ENCODE data around the gene PLIN3. TPM values are rescaled to one million over a fixed set of nuclear protein-coding genes. Genes with fewer than 3 reads are reported as not detected.

Gene PLIN3
- total and polyA plus RNA-seq, 2 of the 8 experiments (the other 6 are each of a cell fraction or from before 2014, with no cell fraction given): 60.7 to 61.5 TPM

GRCh38 chr19:4830332-4830731 lies 37.1 kb downstream of the PLIN3 start:
- Histone ChIP-seq H4K8ac (ENCODE audit: extremely low read depth, insufficient read depth, low read length) (no peak overlapping the region), H4K5ac (ENCODE audit: insufficient read length, low read depth, low read length) (no peak overlapping the region), H3K4me2 (ENCODE audit: insufficient read depth in 1 of 2, low read depth in 2 of 2, low read length in 2 of 2) (no peak overlapping the region), H3K18ac (ENCODE audit: extremely low read depth, low read length) (no peak overlapping the region), H3K14ac (ENCODE audit: insufficient read length) (no peak overlapping the region), H2BK12ac (ENCODE audit: low read depth, low read length) (no peak overlapping the region), H3K36me3 (ENCODE audit: control insufficient read depth in 2 of 4, insufficient read depth in 4 of 4, low read length in 3 of 4) (no peaks in the 10 kb centered on the region), H3K9ac (replicated peaks in 1 of 4; ENCODE audit: extremely low read depth in 1 of 4, low read depth in 3 of 4, low read length in 3 of 4) (no peak overlapping the region), H3K4me3 (ENCODE audit: extremely low read depth in 1 of 4, insufficient read depth in 2 of 4, low read depth in 3 of 4, low read length in 4 of 4) (no peak overlapping the region), H3K4me1 (replicated peaks in 1 of 4; ENCODE audit: control insufficient read depth in 3 of 4, insufficient read depth in 4 of 4, low read length in 3 of 4) (no peaks in the 10 kb centered on the region), H2AFZ (ENCODE audit: low read length) (no peak overlapping the region), H3K23ac (ENCODE audit: insufficient read length) (no peak overlapping the region), H4K91ac (replicated peaks; ENCODE audit: insufficient read length, low read length) (no peak overlapping the region), H3K27ac (ENCODE audit: low read depth, low read length) (no peak overlapping the region), H4K20me1 (replicated peaks in 1 of 2; ENCODE audit: control insufficient read depth in 1 of 2, insufficient read depth in 2 of 2, low read length in 2 of 2) (no peaks in the 10 kb centered on the region), H3K4ac (replicated peaks; ENCODE audit: insufficient read length, low read depth, low read length) (no peak overlapping the region), H2BK15ac (ENCODE audit: low read length) (no peak overlapping the region), H3K27me3 (replicated peaks in 1 of 4; ENCODE audit: control insufficient read depth in 3 of 4, extremely low read depth in 1 of 4, insufficient read depth in 3 of 4, low read length in 3 of 4) (peaks cover 0 to 16% (median 12%) of the 10 kb centered on the region in 4 experiments; a peak in 6 of 7 replicates), H2BK5ac (ENCODE audit: low read depth, low read length) (no peak overlapping the region), H2AK5ac (ENCODE audit: low read depth, low read length) (no peak overlapping the region), H2BK20ac (ENCODE audit: low read length) (no peak overlapping the region), H2BK120ac (replicated peaks; ENCODE audit: low read depth, low read length) (no peak overlapping the region), H3K79me2 (ENCODE audit: control insufficient read depth in 1 of 2, insufficient read depth in 2 of 2, low read length in 2 of 2) (no peaks in the 10 kb centered on the region), H3K9me3 (ENCODE audit: insufficient read depth in 2 of 2, low read depth in 1 of 2, low read length in 1 of 2) (no peaks in the 10 kb centered on the region), H3K23me2 (ENCODE audit: low read depth, low read length) (no peaks in the 10 kb centered on the region), H3K56ac (replicated peaks; ENCODE audit: insufficient read length, low read depth, low read length) (no peak overlapping the region), H3K79me1 (ENCODE audit: low read depth, low read length) (no peaks in the 10 kb centered on the region)
- WGBS, 2 experiments (ENCODE audit: extremely low coverage in 1 of 2, insufficient coverage in 1 of 2, insufficient read length in 1 of 2, insufficient replicate concordance in 2 of 2, low coverage in 1 of 2, low lambda C conversion rate in 2 of 2, missing lambda C conversion rate in 1 of 2): 87% methylated on average over 6 of the region's 6 CpGs; no CpG with 5 or more reads in 1 of the 2 experiments
- POLR2A ChIA-PET (ENCODE audit: partially characterized antibody): no interaction called here
- TF ChIP-seq CBX5 (IDR thresholded peaks at IDR 0.05; ENCODE audit: low read depth, low read length) (no peak), ASH2L (IDR thresholded peaks at IDR 0.05; ENCODE audit: low read length) (no peak), TBP (IDR thresholded peaks at IDR 0.05; ENCODE audit: low read depth, low read length) (no peak), CHD2 (IDR thresholded peaks at IDR 0.05; ENCODE audit: low read length) (no peak)
- CTCF ChIA-PET (ENCODE audit: partially characterized antibody): interaction anchor here (0.7 to 1.6 kb wide), 4 partner anchors 21 to 97 kb away, joined by 3 to 5 read pairs (median 3); no protein-coding TSS in a partner anchor
- FAIRE-seq: no peak
- DNase-seq (ENCODE audit: low read depth in 1 of 2, low spot score in 2 of 2): no peak
